Stimulated activated CD8-positive, alpha-beta memory T cell treated with anti-CD3 and anti-CD28 coated beads, Interleukin-2, amount 100 ng/mL, for 48 hours (primary cell): Measurements from ENCODE around the gene CXCL10.

Experiments
- DNase-seq, 2 donors: peaks; one replicate each; pipeline ENCODE4 v3.0.0-alpha.2; 2020; ENCODE audit warnings: low read depth in 2 of 2

CXCL10 gene

GRCh38 chr4:75992462-75992861, 30.8 kb downstream of the CXCL10 start:
- DNase-seq, result no peak

- DNase-seq, result no peak
These were observed 33.3 kb downstream of the CXCL10 start for GRCh38 chr4:75989846-75990528.

GRCh38 chr4:75985116-75985515, 38.2 kb downstream of the CXCL10 start:
- no peak for DNase-seq

GRCh38 chr4:75980576-75980975, 42.7 kb downstream of the CXCL10 start:
- no peak for DNase-seq

- DNase-seq, result no peak
These were observed 47.1 kb downstream of the CXCL10 start for GRCh38 chr4:75976177-75976576.

GRCh38 chr4:75973766-75974165, 49.5 kb downstream of the CXCL10 start:
- no peak for DNase-seq
